Limb (tissue), 2 donors: ENCODE data around the gene KAZN.

Experiments used
- DNase-seq, 2 donors: peaks; one replicate each; pipeline ENCODE4 v3.0.0-alpha.2; 2016; ENCODE audit errors: extremely low spot score in 2 of 2

The KAZN gene

DNA sequence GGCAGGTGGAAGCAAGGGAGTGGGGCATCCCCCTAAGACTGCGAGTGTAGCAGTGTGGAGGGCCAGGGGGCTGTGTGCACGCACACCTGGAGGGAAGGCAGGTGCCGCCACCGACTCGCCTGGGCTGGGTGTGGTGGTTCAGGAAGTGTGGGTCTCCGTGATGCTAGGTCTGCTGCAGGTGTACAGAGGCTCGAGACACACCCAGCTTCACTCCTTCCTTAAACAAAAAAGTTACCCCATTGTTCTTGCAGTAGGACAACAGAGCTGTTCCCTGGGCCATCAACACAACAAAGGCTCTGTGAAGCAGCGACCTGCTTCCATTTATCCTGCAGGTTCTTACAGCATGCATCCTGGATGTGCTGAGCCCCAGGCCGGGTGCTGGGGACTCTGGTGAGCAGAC is 454.7 kb downstream of the KAZN start:
- no peak for DNase-seq

- DNase-seq: no peak
Measured at GRCh38 chr1:15055736-15056415, 457.4 kb downstream of the KAZN start.

DNA sequence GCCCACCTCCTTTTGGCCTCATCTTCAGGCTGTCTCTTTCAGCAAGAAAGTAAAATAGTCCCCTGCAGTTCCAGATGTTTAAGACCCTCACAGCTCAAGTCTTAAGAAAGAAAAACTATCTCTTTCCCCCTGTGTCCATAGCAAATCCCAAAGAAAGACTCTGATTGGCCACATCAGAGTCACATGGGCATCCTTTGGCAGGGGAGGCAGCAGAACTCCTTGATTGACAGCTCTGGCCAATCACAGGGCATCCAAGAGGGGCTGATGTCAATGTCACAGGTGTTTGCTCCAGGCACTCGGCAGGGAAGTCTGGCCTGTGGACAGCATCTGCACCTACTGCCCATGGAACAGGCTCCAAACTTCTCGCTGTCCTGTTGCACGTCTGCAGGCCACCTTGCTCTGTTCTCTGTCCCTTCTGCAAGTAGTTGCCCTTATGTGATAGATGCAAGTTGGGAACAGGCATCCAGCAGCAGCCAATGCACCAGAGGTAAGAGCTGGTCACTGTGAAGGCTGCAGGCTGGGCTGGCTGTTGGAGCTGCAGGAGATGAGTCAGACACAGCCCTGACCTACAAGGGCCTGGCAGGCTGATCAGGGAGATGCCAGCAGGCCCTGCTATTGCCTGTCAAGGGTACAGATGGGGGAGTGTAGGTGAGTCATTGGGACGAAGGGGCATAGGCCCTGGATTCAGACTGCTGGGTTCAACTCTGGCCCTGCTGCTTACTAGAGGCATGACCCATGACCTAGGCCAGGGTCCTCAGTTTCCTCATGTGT is 458.2 kb downstream of the KAZN start:
- DNase-seq: no peak

GRCh38 chr1:15057834-15058233 is 459.3 kb downstream of the KAZN start:
- DNase-seq: no peak

GRCh38 chr1:15058261-15058660 is 459.8 kb downstream of the KAZN start:
- no peak for DNase-seq

- DNase-seq: no peak
Measured at GRCh38 chr1:15060104-15060503, 461.6 kb downstream of the KAZN start.

DNA sequence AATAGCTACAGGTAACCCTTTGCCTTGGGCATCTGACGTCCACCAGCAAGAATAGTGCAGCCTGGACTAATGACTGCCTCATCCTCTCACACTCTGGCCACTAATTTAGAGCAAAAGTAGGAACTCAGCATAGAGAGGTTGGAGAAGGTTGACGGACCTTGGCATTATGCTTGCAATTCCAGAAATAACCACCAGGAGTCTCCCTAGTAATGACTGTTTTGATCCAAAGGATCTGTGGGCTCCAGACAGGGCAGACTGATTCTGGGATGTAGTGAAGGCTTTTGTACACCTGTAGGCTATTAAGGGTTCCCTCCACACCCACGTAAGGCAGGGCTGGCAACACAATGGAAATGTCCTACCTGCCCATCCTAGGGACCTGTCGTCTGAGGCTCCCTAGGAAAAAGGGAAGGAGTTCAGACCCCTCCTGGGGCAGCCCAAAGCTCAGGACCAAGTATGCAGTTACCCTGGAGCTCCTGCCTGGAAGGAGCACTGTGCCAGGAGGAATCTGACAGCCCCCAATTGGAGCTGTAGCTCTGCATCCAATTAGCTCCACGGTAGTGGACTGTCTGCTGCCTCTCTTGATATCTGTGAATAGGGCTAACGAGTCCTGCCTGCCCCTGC is 464.1 kb downstream of the KAZN start:
- DNase-seq: no peak

DNA sequence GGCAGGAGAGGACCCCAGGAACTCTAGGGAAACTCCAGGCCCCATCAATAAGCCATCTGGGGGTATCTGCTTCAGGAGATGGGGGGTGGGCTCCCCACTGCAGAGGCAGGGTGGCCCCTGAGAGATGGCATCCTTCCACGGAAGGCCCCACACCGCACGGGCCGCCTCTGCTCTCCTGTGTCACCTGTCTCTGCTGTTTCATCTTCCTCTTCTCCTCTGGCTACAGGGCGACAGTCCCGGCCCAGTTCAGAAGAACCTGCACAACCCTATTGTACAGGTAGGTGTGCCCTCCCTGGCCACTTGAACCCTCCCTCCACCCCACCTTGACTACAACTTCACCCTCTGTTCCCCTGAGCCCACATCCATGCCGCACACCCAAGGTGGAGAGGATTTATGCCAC is 464.9 kb downstream of the KAZN start:
- no peak for DNase-seq

- DNase-seq: no peak
Measured at GRCh38 chr1:15063783-15064182, 465.3 kb downstream of the KAZN start.

DNA sequence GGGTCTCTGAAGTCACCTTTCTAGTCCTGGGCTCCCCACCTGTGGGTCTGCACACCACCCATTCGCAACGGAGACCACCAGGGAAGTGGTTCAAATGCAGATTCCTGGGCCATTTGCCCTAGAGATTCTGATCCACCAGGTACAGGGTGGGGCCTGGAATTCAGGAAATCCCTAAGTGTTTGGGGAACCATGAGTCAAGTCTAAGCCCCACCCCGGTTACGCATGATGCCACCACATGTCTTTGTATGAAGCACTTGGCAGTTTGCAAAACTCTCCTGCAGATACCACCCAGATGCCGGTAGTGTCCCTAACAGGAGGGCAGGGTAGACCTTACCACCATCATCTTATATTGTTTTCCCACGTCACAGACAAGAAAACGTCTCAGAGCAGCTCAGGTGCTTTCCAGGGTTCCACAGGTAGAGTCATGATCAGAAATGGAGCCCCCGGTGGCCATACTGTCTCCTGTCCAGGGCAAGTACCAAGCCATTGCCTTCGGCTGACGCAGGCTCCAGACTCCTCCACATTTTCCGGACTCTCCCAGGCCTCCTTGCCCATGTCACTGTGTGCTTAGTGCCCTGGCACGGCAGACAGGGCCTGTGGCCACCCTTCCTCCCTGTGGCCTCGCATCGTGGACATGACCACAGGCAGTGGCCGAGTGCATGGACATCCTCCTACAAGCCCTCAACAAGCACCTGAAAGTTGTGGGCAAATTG is 465.9 kb downstream of the KAZN start:
- no peak for DNase-seq

DNA sequence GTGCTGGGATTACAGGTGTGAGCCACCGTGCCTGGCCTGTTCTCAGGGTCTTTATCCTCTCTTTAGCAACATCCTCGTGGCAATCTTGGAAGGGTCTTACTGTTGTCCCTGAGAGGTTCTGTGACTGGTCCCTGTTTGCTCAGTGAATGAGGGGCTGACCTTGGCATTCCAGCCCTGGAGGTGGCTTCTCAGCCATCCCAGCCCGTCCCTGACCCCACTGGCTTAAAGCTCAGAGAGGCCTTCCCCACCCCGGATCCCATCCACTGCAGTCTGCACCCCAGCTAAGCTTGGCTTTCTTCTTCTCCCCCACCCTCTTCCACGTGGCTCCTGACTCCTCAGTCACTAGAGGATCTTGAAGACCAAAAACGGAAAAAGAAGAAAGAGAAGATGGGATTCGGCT is 466.8 kb downstream of the KAZN start:
- DNase-seq: no peak

GRCh38 chr1:15065736-15066135 is 467.3 kb downstream of the KAZN start:
- DNase-seq: no peak

GRCh38 chr1:15066191-15066590 is 467.7 kb downstream of the KAZN start:
- DNase-seq: no peak

GRCh38 chr1:15067148-15067547 is 468.7 kb downstream of the KAZN start:
- DNase-seq: no peak

DNA sequence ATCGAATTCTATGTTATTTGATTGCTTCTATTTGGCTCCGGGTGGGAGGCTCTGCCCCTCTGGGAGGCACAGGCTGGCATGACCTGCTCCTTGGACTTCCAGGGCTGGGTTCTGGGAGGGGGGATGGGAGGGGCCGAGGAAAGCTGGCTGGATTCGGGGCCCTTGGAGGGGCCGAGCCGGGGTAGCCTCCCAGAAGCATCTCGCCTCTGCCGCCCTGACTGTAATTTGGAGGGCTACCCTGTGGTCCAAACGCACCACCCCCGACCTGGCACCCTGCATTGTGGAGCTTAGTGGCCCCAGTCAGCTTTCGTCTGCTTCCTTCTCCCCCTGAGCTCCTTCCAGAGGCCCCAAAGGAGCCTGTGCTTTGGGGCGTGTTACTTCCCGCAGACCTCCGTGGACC is 469.7 kb downstream of the KAZN start:
- no peak for DNase-seq

DNA sequence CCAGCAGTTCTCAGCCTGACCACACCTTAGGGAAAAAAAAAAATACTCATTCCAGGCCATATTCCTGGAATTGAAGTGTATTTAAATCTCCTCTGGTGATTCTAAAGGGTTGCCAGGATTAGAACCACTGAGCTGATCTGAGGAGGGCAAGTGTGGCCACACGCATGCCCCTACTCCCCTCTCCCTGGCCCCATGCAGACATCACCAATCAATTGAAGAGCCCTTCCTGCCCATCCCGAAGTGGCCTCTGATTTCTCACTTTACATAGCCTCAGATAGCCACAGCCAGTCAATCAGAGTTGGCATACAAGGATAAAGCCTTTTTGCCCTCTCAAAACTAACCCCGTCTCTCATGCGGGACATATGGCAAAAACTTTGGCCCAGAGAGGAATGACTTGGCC is 470.5 kb downstream of the KAZN start:
- DNase-seq: no peak

DNA sequence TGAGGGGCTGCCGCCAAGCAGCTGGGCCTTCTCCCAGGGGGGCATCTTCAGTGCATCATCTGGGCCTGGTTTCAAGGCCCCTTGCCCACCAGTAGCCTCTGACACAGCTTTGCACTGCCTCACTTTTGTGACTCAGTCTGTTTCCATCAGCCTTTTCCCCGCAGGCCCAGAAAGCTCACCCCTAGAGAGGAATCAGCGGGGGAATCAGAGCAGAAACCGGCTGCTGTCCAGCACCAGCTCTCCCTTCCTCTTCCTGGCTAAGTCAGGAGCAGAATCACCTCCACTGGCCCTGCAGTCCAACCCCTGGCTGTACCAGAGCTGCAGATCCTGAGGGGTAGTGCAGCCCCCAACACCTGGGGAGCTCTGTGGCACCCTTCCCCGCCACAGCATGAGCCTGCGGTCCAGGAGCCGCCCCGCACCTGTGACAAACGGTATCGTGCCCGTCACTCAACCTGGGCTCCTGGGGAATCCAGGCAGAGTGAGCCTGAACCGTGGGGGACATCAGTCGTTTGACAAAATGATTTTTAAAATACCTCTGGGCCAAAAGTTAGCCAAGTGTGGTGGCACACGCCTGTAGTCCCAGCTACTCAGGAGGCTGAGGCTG is 471.8 kb downstream of the KAZN start:
- DNase-seq: no peak

GRCh38 chr1:15071936-15072335 is 473.5 kb downstream of the KAZN start:
- DNase-seq: no peak

GRCh38 chr1:15073799-15074308 is 475.4 kb downstream of the KAZN start:
- DNase-seq: no peak

- no peak for DNase-seq
Measured at GRCh38 chr1:15075175-15075574, 476.7 kb downstream of the KAZN start.

GRCh38 chr1:15075817-15076216 is 477.3 kb downstream of the KAZN start:
- no peak for DNase-seq

DNA sequence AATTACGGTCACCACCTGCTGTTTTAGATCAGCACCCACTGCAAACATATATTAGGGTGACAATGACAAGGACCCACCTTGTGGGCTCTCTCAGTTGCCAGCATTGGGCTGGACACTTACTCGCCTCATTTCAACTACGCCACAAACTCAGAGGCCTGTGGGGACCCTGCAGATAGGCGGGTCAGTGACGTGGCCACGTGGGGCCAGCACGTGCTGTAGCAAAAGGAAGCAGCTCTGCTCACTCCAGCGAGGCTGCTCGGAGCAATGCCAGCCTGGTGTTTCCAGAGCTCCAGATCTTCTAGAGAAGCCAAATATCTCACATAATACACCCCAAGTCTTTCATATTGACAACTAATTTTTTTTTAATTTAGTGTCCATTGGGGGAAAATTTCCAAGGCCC is 478.3 kb downstream of the KAZN start:
- no peak for DNase-seq
